Fibroblast of lung (primary cell): ENCODE data around the gene COL25A1. TPM values are rescaled to one million over a fixed set of nuclear protein-coding genes. Genes with fewer than 3 reads are reported as not detected.

ENCODE experiments used
- DNase-seq, 2 donors: peaks; one replicate each; pipeline versions ENCODE4 v3.0.0 to v3.0.0-alpha.2; 2010; ENCODE audit warnings: low read depth in 2 of 2
- H2AFZ ChIP-seq: 2 replicates; pipeline ENCODE4 v1.5.1; 2012; ENCODE audit warnings: low read length, control low read depth, inconsistent platforms
- H3K27ac ChIP-seq: 2 replicates; pipeline ENCODE4 v1.5.1; 2011; ENCODE audit warnings: low read length, control low read depth; ENCODE audit not compliant: insufficient read depth
- H3K27me3 ChIP-seq: 2 replicates; pipeline ENCODE4 v1.5.1; 2011; ENCODE audit warnings: mild to moderate bottlenecking, low read length; ENCODE audit not compliant: control insufficient read depth, insufficient read depth
- H3K36me3 ChIP-seq: 2 replicates; pipeline ENCODE4 v1.5.1; 2011; ENCODE audit warnings: low read length; ENCODE audit not compliant: control insufficient read depth, insufficient read depth
- H3K4me1 ChIP-seq: 2 replicates; pipeline ENCODE4 v1.5.1; 2011; ENCODE audit warnings: low read length; ENCODE audit not compliant: control insufficient read depth, insufficient read depth; ENCODE audit errors: extremely low read depth
- H3K4me2 ChIP-seq: 2 replicates; pipeline ENCODE4 v1.5.1; 2011; ENCODE audit warnings: low read length, control low read depth; ENCODE audit not compliant: insufficient read depth; ENCODE audit errors: extremely low read depth
- H3K4me3 ChIP-seq, 4 experiments: fragments of 200-600 bp in 1 of 4; sonication (generic) in 1 of 4; replicated peaks in 1 of 4; 2 replicates each; pipeline ENCODE4 v1.5.1; 2011 to 2016; ENCODE audit warnings: low read length in 4 of 4, low read depth in 3 of 4, mild to moderate bottlenecking in 3 of 4, control low read depth in 2 of 4, inconsistent platforms in 1 of 4, mixed read lengths in 1 of 4; ENCODE audit not compliant: insufficient read depth in 1 of 4; ENCODE audit errors: control extremely low read depth in 1 of 4
- H3K79me2 ChIP-seq: 2 replicates; pipeline ENCODE4 v1.5.1; 2012; ENCODE audit warnings: mild to moderate bottlenecking, low read length, inconsistent platforms; ENCODE audit not compliant: control insufficient read depth, insufficient read depth
- H3K9ac ChIP-seq: 2 replicates; pipeline ENCODE4 v1.5.1; 2011; ENCODE audit warnings: mild to moderate bottlenecking, low read length, control low read depth; ENCODE audit not compliant: insufficient read depth
- H3K9me3 ChIP-seq: 2 replicates; pipeline ENCODE4 v1.5.1; 2012; ENCODE audit warnings: low read depth, low read length; ENCODE audit not compliant: control insufficient read depth, insufficient read depth
- H4K20me1 ChIP-seq: 2 replicates; pipeline ENCODE4 v1.5.1; 2011; ENCODE audit warnings: low read length; ENCODE audit not compliant: control insufficient read depth, insufficient read depth; ENCODE audit errors: extremely low read depth
- CTCF ChIP-seq, 2 donors: IDR thresholded peaks in 1 of 2; conservative IDR thresholded peaks in 1 of 2; 1 replicate in 1 of 2; 2 replicates in 1 of 2; pipeline ENCODE4 v1.5.1; 2011 to 2012; ENCODE audit warnings: low read length in 2 of 2, control low read depth in 1 of 2, inconsistent platforms in 1 of 2, low read depth in 1 of 2, mild to moderate bottlenecking in 1 of 2
- EZH2 ChIP-seq: IDR thresholded peaks from 2 replicates; pipeline ENCODE4 v1.5.1; 2012; ENCODE audit warnings: low read length, control low read depth, mild to moderate bottlenecking; ENCODE audit errors: missing control alignments
- polyA plus RNA-seq, 2 donors: library from polyadenylated mRNA; depleted of rRNA in 1 of 2; stranded (reverse) in 1 of 2; unstranded in 1 of 2; fragments of >200 nt; gene quantifications; 2 replicates each; pipeline ENCODE4 v1.2.1, GENCODE V29; 2011 to 2012; ENCODE audit warnings: missing spikeins in 1 of 2
- total RNA-seq: library from RNA; depleted of rRNA; stranded (reverse); fragments of >200 nt; gene quantifications from 2 replicates; pipeline ENCODE4 v1.2.1, GENCODE V29; 2014

Gene COL25A1
- total and polyA plus RNA-seq, 2 donors (not counting 1 experiment from before 2014, with no cell fraction given): under 0.01 to 0.01 TPM

DNA sequence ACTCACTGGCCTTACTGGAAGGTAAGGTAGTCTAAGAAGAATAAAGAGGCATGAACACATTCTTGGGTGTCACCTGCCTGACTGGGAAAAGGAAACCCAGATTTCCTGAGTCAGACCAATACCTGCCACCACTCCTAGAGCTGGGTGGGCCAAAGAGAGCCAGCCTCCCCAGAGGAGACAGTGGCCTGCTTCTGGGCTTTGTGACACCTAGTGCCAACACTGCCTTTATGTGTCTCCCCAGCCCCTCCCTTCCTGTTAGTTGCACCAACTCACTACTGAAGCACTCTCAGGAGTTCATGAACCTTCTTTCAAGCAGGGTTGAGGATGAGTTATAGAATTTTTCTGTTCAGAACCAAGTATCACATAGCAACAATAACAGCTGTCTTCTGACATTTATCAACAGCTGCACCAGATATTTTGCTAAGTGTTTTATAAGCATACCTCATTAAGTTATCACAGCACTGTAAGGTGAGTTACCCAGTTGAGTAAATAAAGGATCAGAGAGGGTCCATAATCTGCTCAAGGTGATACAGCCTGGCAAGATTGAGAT, 462.0 kb downstream of the COL25A1 start:
- no peak for DNase-seq
- Histone ChIP-seq H4K20me1 (no peaks in the 10 kb centered on the region), H3K27ac (no peak overlapping the region), H3K4me2 (no peak overlapping the region), H3K36me3 (no peaks in the 10 kb centered on the region), H3K9ac (no peak overlapping the region), H3K4me3 (no peak overlapping the region), H3K9me3 (no peaks in the 10 kb centered on the region), H2AFZ (no peak overlapping the region), H3K27me3 (no peaks in the 10 kb centered on the region), H3K79me2 (no peaks in the 10 kb centered on the region), H3K4me1 (no peaks in the 10 kb centered on the region)
- no peak for TF ChIP-seq CTCF (conservative IDR thresholded peaks at IDR 0.05 in 1 of 2, IDR thresholded peaks at IDR 0.05 in 1 of 2; ENCODE audit: low read depth in 1 of 2, low read length in 2 of 2)
- TF ChIP-seq EZH2: no peak

- no peak for DNase-seq
- no peaks in the 10 kb centered on the region for H3K9me3 ChIP-seq
- no peaks in the 10 kb centered on the region for H4K20me1 ChIP-seq
- no peak for TF ChIP-seq CTCF (conservative IDR thresholded peaks at IDR 0.05 in 1 of 2, IDR thresholded peaks at IDR 0.05 in 1 of 2; ENCODE audit: low read depth in 1 of 2, low read length in 2 of 2)
- TF ChIP-seq EZH2: no peak
- no peaks in the 10 kb centered on the region for H3K4me1 ChIP-seq
- H3K27ac ChIP-seq: no peak overlapping the region
- H2AFZ ChIP-seq: no peak overlapping the region
- no peaks in the 10 kb centered on the region for H3K27me3 ChIP-seq
- no peak overlapping the region for H3K4me3 ChIP-seq
- no peak overlapping the region for H3K9ac ChIP-seq
- H3K36me3 ChIP-seq: no peaks in the 10 kb centered on the region
- no peak overlapping the region for H3K4me2 ChIP-seq
- H3K79me2 ChIP-seq: no peaks in the 10 kb centered on the region
Measured at GRCh38 chr4:108839333-108839732, 463.1 kb downstream of the COL25A1 start.

- TF ChIP-seq CTCF (conservative IDR thresholded peaks at IDR 0.05 in 1 of 2, IDR thresholded peaks at IDR 0.05 in 1 of 2; ENCODE audit: low read depth in 1 of 2, low read length in 2 of 2): no peak
- TF ChIP-seq EZH2: no peak
- no peaks in the 10 kb centered on the region for H3K36me3 ChIP-seq
- H3K4me3 ChIP-seq: no peak overlapping the region
- H3K4me1 ChIP-seq: no peaks in the 10 kb centered on the region
- no peaks in the 10 kb centered on the region for H3K79me2 ChIP-seq
- H4K20me1 ChIP-seq: no peaks in the 10 kb centered on the region
- H3K27me3 ChIP-seq: no peaks in the 10 kb centered on the region
- H3K9me3 ChIP-seq: no peaks in the 10 kb centered on the region
- H2AFZ ChIP-seq: no peak overlapping the region
- H3K27ac ChIP-seq: no peak overlapping the region
- no peak for DNase-seq
- H3K9ac ChIP-seq: no peak overlapping the region
- no peak overlapping the region for H3K4me2 ChIP-seq
Measured at GRCh38 chr4:108838451-108838850, 464.0 kb downstream of the COL25A1 start.
